ENCODE data around the gene KCNJ6.
"Not testable (repeated sequence)": the region's sequence is repeated elsewhere in the genome, so short reads cannot be mapped to it uniquely, and the experiment has no call there.

KCNJ6 gene

DNA sequence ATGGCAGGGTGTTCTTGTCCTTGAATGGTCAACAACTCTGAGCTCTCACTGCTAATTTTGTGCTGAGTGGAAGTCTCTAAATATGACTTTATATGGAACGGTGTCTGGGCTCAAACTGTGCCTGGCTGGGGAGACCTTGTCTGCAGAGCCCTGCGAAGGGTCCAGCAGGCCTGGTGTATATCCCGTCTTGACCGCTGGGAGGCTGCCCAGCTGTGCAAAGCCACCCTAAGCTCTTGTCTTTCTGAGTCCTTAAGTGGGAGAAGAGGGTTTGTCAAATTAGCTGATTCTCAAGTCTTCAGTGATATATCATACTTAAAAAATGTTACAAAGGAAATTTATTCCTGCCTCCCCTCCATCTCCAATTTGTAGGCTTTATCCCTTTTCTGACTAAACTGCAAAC, 198.7 kb downstream of the KCNJ6 start:
- no peak overlapping the region for H3K4me3 ChIP-seq (ENCODE audit: low read depth in 1 of 2, low read length in 2 of 2)
- H3K9me3 ChIP-seq (ENCODE audit: control insufficient read depth in 1 of 2, low read length in 2 of 2): no peaks in the 10 kb centered on the region
- H3K27ac ChIP-seq (ENCODE audit: low read depth, low read length): no peak overlapping the region
- no peaks in the 10 kb centered on the region for H3K36me3 ChIP-seq (ENCODE audit: control insufficient read depth in 1 of 2, insufficient read depth in 2 of 2, low read length in 2 of 2)
- no peaks in the 10 kb centered on the region for H3K27me3 ChIP-seq (ENCODE audit: control insufficient read depth in 1 of 2, insufficient read depth in 2 of 2, low read length in 2 of 2)
- no peaks in the 10 kb centered on the region for H3K4me1 ChIP-seq (ENCODE audit: control insufficient read depth in 1 of 2, insufficient read depth in 2 of 2, low read length in 2 of 2)
- no peak overlapping the region for H3K9ac ChIP-seq (ENCODE audit: low read depth in 1 of 2, low read length in 2 of 2)

DNA sequence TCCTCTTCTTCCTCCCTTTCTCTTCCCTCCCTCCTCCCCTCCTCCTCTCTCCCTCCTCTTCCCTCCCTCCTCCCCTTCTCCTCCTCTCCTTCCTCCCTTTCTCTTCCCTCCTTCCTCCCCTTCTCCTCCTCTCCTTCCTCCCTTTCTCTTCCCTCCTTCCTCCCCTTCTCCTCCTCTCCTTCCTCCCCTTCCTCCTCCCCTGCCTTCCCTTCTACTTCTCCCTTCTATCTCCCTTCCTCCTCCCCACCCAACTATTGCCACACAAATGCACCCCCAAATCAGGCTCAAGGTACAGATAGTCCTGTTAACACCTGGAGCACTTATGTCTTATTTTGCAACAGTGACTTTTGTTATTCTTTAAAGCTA, 203.7 kb downstream of the KCNJ6 start:
- H3K4me3 ChIP-seq (ENCODE audit: low read depth in 1 of 2, low read length in 2 of 2); H3K27ac ChIP-seq (ENCODE audit: low read depth, low read length); H3K27me3 ChIP-seq (ENCODE audit: control insufficient read depth in 1 of 2, insufficient read depth in 2 of 2, low read length in 2 of 2); H3K9ac ChIP-seq (ENCODE audit: low read depth in 1 of 2, low read length in 2 of 2); H3K4me1 ChIP-seq (ENCODE audit: control insufficient read depth in 1 of 2, insufficient read depth in 2 of 2, low read length in 2 of 2); H3K36me3 ChIP-seq (ENCODE audit: control insufficient read depth in 1 of 2, insufficient read depth in 2 of 2, low read length in 2 of 2); H3K9me3 ChIP-seq (ENCODE audit: control insufficient read depth in 1 of 2, low read length in 2 of 2): not testable (repeated sequence)

DNA sequence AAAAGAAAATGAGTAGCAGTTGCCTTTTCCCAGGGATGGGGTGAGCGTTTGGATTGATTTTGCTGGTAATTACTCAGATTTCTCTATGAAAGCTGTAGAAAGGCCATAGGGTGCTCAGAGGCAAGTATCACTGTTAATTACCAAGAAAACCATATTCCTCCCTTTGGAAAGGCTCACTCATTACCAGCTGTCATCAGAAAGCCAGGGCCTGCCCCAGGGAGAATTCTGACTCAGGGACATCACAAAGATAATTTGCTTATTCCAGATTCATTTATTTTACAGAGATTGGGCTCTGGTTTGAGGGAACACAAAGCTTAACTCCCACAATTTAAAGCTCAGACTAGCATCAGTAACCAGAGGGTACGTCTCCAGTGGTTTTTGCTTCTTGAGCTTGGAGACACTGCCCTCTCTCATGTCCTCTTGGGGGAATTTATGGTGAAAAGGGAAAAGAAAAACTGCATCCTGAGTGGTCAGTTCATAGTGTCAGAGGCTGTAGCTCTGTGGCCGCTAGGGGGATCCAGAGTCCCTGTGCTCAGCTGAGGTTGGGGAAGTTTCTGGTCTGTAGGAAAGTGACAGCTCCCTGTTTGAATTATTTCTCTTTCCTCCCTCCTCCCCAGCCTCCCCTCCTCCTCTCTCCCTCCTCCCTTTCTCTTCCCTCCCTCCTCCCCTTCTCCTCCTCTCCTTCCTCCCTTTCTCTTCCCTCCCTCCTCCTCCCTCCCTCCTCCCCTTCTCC, 204.3 kb downstream of the KCNJ6 start:
- Histone ChIP-seq H3K4me3 (ENCODE audit: low read depth in 1 of 2, low read length in 2 of 2) (no peak overlapping the region), H3K27ac (ENCODE audit: low read depth, low read length) (no peak overlapping the region), H3K27me3 (ENCODE audit: control insufficient read depth in 1 of 2, insufficient read depth in 2 of 2, low read length in 2 of 2) (no peaks in the 10 kb centered on the region), H3K9ac (ENCODE audit: low read depth in 1 of 2, low read length in 2 of 2) (no peak overlapping the region), H3K36me3 (ENCODE audit: control insufficient read depth in 1 of 2, insufficient read depth in 2 of 2, low read length in 2 of 2) (no peaks in the 10 kb centered on the region), H3K4me1 (ENCODE audit: control insufficient read depth in 1 of 2, insufficient read depth in 2 of 2, low read length in 2 of 2) (no peaks in the 10 kb centered on the region), H3K9me3 (ENCODE audit: control insufficient read depth in 1 of 2, low read length in 2 of 2) (no peaks in the 10 kb centered on the region)

DNA sequence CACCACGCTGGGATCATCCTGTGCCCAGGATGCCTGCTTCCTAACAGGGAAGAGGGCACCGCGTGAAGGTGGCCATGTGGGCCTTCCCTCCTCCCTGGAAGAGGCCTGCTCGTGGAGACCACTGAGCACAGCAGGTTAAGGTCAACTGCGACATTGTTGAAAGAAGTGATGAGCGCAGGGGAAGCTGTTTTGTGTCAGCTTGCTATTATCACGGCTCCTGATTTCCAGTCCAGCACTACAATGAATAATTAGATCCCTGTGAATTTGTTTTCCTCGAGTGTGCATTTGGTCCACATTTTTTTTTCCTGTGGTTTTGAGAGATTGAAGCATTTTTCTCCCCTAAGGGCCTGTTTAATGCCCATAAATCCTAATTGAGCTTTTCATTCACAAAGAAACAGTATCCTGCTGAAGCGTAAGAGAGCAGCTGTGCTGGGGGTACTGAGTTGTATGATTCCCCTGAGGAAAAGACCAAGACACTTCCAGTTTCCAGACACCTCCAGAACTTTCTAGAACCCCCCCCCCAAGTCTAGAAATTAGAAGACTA, 204.9 kb downstream of the KCNJ6 start:
- H3K4me3 ChIP-seq (ENCODE audit: low read depth in 1 of 2, low read length in 2 of 2): no peak overlapping the region
- H3K4me1 ChIP-seq (ENCODE audit: control insufficient read depth in 1 of 2, insufficient read depth in 2 of 2, low read length in 2 of 2): no peaks in the 10 kb centered on the region
- H3K27me3 ChIP-seq (ENCODE audit: control insufficient read depth in 1 of 2, insufficient read depth in 2 of 2, low read length in 2 of 2): no peaks in the 10 kb centered on the region
- no peaks in the 10 kb centered on the region for H3K36me3 ChIP-seq (ENCODE audit: control insufficient read depth in 1 of 2, insufficient read depth in 2 of 2, low read length in 2 of 2)
- no peak overlapping the region for H3K9ac ChIP-seq (ENCODE audit: low read depth in 1 of 2, low read length in 2 of 2)
- no peaks in the 10 kb centered on the region for H3K9me3 ChIP-seq (ENCODE audit: control insufficient read depth in 1 of 2, low read length in 2 of 2)
- H3K27ac ChIP-seq (ENCODE audit: low read depth, low read length): no peak overlapping the region

DNA sequence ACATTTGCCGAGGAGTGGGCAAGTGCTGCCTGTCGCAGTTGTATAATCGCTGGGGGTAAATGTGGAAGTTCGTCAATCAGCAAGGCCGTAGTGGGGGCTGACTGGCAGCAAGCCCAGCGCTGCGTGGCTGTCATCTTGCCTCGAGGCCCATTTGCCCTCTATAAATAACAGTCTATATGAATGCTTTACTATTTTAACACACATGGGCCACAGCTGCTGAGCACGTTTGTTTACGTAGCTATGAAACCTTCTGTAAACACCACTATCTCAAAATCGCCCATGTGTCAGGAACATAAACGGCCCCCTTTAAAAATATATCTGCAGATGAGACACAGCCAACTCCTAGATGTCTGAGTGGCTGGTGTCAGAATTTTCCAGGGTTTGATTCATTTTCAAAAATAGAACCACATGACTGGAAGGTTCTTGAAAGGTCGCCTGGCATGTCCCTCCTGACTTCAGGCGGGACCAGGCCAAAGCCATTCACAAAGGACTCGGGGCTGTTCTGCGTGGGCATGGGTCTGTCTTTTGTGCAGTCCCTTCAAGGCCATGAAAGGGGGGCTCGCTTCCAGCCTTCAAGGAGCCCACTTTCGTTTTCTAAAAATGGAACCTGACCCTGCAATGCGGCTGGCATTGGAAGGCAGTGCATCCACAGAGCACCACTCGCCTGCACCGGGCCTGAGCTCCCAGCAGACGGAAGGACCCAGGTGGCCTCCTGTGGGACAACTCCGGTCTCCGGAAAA, 205.5 kb downstream of the KCNJ6 start:
- no peak overlapping the region for H3K4me3 ChIP-seq (ENCODE audit: low read depth in 1 of 2, low read length in 2 of 2)
- no peak overlapping the region for H3K9ac ChIP-seq (ENCODE audit: low read depth in 1 of 2, low read length in 2 of 2)
- H3K9me3 ChIP-seq (ENCODE audit: control insufficient read depth in 1 of 2, low read length in 2 of 2): no peaks in the 10 kb centered on the region
- H3K4me1 ChIP-seq (ENCODE audit: control insufficient read depth in 1 of 2, insufficient read depth in 2 of 2, low read length in 2 of 2): no peaks in the 10 kb centered on the region
- H3K27ac ChIP-seq (ENCODE audit: low read depth, low read length): no peak overlapping the region
- no peaks in the 10 kb centered on the region for H3K36me3 ChIP-seq (ENCODE audit: control insufficient read depth in 1 of 2, insufficient read depth in 2 of 2, low read length in 2 of 2)
- no peaks in the 10 kb centered on the region for H3K27me3 ChIP-seq (ENCODE audit: control insufficient read depth in 1 of 2, insufficient read depth in 2 of 2, low read length in 2 of 2)

DNA sequence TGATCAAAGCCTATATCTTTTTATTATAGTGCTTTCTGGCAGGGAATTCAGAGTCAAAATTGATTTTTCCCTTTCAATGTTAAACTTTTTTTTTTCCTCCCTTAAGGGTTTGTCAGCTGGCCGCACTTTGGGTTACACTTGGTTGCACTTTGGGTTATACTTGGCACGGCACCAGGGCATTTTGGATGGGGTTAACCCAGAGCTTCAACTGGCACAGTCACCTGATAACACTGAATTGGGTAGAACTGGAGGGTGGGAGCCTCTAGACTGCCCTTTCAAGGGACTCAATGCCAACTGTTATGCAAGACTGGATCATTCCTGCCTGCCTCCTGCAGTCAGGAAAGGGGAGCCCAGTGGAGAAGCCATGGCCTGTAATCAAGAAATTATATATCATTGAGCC, 211.5 kb downstream of the KCNJ6 start:
- Histone ChIP-seq H3K9ac (ENCODE audit: low read depth in 1 of 2, low read length in 2 of 2) (no peak overlapping the region), H3K9me3 (ENCODE audit: control insufficient read depth in 1 of 2, low read length in 2 of 2) (no peaks in the 10 kb centered on the region), H3K36me3 (ENCODE audit: control insufficient read depth in 1 of 2, insufficient read depth in 2 of 2, low read length in 2 of 2) (no peaks in the 10 kb centered on the region), H3K27me3 (ENCODE audit: control insufficient read depth in 1 of 2, insufficient read depth in 2 of 2, low read length in 2 of 2) (no peaks in the 10 kb centered on the region), H3K4me3 (ENCODE audit: low read depth in 1 of 2, low read length in 2 of 2) (no peak overlapping the region), H3K4me1 (ENCODE audit: control insufficient read depth in 1 of 2, insufficient read depth in 2 of 2, low read length in 2 of 2) (no peaks in the 10 kb centered on the region), H3K27ac (ENCODE audit: low read depth, low read length) (no peak overlapping the region)

DNA sequence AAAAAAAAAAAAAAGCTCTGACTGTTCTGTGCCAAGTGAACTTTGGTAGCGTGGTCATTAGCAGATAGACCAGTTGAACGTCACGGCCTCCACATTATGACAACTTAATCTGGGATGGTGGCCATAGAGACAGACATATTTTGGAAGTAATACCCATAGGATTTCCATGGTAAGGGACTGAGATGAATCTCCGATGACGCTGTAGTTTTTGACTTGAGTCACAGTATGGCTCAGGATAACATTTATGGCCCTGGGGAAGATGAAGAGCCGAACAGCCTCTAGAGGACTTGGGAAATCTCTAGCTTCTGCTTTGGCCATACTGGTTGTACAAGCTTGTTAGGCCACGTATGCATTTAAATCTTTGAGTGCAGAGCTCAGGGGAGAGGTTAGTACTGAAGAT, 214.0 kb downstream of the KCNJ6 start:
- no peak overlapping the region for H3K9ac ChIP-seq (ENCODE audit: low read depth in 1 of 2, low read length in 2 of 2)
- no peaks in the 10 kb centered on the region for H3K9me3 ChIP-seq (ENCODE audit: control insufficient read depth in 1 of 2, low read length in 2 of 2)
- H3K4me1 ChIP-seq (ENCODE audit: control insufficient read depth in 1 of 2, insufficient read depth in 2 of 2, low read length in 2 of 2): peaks cover 0 to 3% of the 10 kb centered on the region in 2 donors
- H3K27ac ChIP-seq (ENCODE audit: low read depth, low read length): no peak overlapping the region
- H3K27me3 ChIP-seq (ENCODE audit: control insufficient read depth in 1 of 2, insufficient read depth in 2 of 2, low read length in 2 of 2): no peaks in the 10 kb centered on the region
- H3K36me3 ChIP-seq (ENCODE audit: control insufficient read depth in 1 of 2, insufficient read depth in 2 of 2, low read length in 2 of 2): no peaks in the 10 kb centered on the region
- no peak overlapping the region for H3K4me3 ChIP-seq (ENCODE audit: low read depth in 1 of 2, low read length in 2 of 2)

DNA sequence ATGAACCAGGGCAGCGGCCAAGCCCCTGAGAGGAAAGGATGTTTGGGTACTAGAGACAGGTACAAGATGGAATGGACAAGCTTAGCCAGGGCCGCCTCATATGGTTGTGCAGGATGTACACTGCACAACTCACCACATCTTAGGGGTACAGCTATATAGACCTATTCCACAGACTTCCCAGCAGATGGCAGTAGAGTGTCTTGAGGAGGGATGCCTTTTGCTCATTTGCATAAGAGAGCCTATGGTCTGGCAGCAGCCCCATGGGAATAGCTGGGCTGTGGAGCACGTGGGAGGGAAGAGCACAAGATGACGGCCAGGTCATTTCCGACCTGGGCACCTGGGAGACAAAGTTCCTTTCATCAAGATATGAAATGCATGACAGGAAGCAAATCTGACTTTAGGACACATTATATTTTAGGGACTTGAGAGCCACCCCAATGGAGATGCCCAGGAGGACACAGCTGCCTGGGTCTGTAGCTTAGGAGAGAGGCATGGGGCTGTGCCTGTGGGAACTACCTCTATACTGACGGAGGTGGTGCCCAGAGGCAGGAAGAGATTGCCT, 215.5 kb downstream of the KCNJ6 start:
- Histone ChIP-seq H3K27ac (ENCODE audit: low read depth, low read length) (no peak overlapping the region), H3K9me3 (ENCODE audit: control insufficient read depth in 1 of 2, low read length in 2 of 2) (no peaks in the 10 kb centered on the region), H3K9ac (ENCODE audit: low read depth in 1 of 2, low read length in 2 of 2) (no peak overlapping the region), H3K4me3 (ENCODE audit: low read depth in 1 of 2, low read length in 2 of 2) (no peak overlapping the region), H3K4me1 (ENCODE audit: control insufficient read depth in 1 of 2, insufficient read depth in 2 of 2, low read length in 2 of 2) (peaks cover 0 to 3% of the 10 kb centered on the region in 2 donors), H3K36me3 (ENCODE audit: control insufficient read depth in 1 of 2, insufficient read depth in 2 of 2, low read length in 2 of 2) (no peaks in the 10 kb centered on the region), H3K27me3 (ENCODE audit: control insufficient read depth in 1 of 2, insufficient read depth in 2 of 2, low read length in 2 of 2) (no peaks in the 10 kb centered on the region)

DNA sequence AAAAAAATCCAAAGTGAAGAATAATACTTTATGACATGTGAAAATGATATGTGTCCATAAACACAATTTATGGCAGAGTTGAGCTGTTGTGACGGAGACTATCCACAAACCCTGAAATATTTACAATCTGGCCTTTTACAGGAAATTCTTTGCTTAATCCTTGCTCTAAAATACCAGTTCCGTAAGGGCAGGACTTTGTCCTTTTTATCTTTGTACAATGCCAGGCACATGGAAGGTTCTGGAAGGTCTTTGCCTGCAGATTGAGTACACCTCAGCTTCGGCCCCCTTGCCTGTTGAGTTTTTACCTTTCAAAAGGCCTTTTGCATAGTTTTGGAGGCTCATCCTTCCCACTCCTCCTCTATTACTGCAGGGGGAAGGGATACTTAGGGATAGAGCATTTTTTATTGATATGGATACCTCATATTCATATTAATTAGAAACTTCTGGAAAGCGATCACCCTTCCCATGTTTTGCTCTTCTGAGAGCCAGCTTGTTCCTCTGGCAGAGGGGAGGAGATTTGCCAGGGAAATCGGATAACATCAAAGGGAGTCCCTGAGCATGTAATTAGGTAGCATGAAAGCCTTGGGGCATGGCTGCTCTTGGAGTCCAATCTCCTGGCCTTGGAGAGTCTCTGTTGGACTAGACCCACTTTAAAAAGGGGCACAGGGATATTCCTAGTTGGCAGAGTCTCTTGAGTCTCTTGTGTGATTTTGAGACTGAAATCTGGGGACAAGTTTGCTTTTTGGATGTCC, 217.1 kb downstream of the KCNJ6 start:
- H3K27me3 ChIP-seq (ENCODE audit: control insufficient read depth in 1 of 2, insufficient read depth in 2 of 2, low read length in 2 of 2): no peaks in the 10 kb centered on the region
- H3K27ac ChIP-seq (ENCODE audit: low read depth, low read length): no peak overlapping the region
- no peak overlapping the region for H3K9ac ChIP-seq (ENCODE audit: low read depth in 1 of 2, low read length in 2 of 2)
- H3K9me3 ChIP-seq (ENCODE audit: control insufficient read depth in 1 of 2, low read length in 2 of 2): no peaks in the 10 kb centered on the region
- H3K4me3 ChIP-seq (ENCODE audit: low read depth in 1 of 2, low read length in 2 of 2): no peak overlapping the region
- H3K4me1 ChIP-seq (ENCODE audit: control insufficient read depth in 1 of 2, insufficient read depth in 2 of 2, low read length in 2 of 2): peaks cover 0 to 3% of the 10 kb centered on the region in 2 donors
- no peaks in the 10 kb centered on the region for H3K36me3 ChIP-seq (ENCODE audit: control insufficient read depth in 1 of 2, insufficient read depth in 2 of 2, low read length in 2 of 2)

DNA sequence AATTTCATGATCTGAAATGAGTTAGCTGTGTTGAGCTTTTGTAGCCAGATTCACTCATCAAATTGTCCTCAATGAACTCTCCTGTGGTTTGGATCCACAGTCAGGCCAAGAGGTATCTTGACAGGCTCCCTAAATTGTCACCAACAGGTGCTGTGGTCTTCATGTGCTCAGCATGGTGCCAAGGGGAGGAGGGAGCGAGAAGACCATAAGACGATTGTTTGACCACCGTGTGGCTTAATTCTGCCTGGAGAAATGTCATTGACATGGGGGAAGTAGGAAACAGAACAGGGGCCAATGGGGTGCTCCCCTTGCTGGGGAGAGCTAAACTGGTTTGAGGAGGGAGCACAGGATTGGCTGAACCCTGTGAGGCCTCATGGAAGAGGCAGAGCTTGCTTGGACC, 219.3 kb downstream of the KCNJ6 start:
- Histone ChIP-seq H3K27ac (ENCODE audit: low read depth, low read length) (no peak overlapping the region), H3K4me3 (ENCODE audit: low read depth in 1 of 2, low read length in 2 of 2) (no peak overlapping the region), H3K9ac (ENCODE audit: low read depth in 1 of 2, low read length in 2 of 2) (no peak overlapping the region), H3K4me1 (ENCODE audit: control insufficient read depth in 1 of 2, insufficient read depth in 2 of 2, low read length in 2 of 2) (peaks cover 0 to 3% of the 10 kb centered on the region in 2 donors), H3K36me3 (ENCODE audit: control insufficient read depth in 1 of 2, insufficient read depth in 2 of 2, low read length in 2 of 2) (no peaks in the 10 kb centered on the region), H3K9me3 (ENCODE audit: control insufficient read depth in 1 of 2, low read length in 2 of 2) (no peaks in the 10 kb centered on the region), H3K27me3 (ENCODE audit: control insufficient read depth in 1 of 2, insufficient read depth in 2 of 2, low read length in 2 of 2) (no peaks in the 10 kb centered on the region)
